CD4-positive, alpha-beta T cell treated with Interleukin-10 for 1 hour (primary cell): Measurements from ENCODE around the gene RPA1.

ENCODE experiments used
- DNase-seq: peaks from one replicate; pipeline ENCODE4 v3.0.0-alpha.2; 2020

RPA1 gene

DNA sequence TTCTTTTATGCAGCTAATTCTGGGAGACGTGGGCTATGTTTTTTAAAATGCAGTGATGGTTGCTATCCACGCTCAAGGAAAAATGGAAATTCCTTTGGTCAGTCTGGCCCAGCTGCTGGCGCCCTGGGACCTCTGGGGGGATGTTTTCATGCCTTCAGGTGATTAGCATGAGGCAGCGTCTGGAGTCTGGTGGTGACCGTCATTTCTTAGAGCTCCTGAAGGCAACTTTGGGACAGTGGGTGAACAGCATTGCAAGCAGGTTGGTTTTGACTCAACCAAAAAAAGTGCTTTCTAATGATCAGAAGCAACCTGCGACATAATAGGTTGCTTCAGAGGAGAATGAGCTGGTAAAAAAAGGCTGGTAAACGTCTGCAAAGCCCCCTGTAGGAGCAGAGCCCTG lies 82.3 kb downstream of the RPA1 start:
- no peak for DNase-seq

DNA sequence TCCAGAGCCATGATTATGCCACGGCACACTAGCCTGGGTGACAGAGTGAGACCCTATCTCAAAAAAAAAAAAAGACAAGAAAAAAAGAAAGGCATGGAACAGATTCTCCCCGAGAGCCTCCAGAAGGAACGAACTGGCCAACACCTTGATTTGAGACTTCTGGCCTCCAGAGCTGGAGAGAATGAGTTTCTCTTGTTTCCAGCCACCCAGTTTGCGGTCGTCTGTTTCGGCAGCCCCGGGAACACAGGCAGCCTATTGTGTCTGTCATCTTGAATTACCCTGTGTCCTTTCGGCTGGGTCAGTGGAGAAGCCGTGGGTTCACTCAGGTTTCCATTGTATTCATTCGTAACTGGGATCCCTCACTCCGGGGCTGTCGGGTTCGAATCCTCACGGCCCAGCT lies 83.9 kb downstream of the RPA1 start:
- DNase-seq: no peak

DNA sequence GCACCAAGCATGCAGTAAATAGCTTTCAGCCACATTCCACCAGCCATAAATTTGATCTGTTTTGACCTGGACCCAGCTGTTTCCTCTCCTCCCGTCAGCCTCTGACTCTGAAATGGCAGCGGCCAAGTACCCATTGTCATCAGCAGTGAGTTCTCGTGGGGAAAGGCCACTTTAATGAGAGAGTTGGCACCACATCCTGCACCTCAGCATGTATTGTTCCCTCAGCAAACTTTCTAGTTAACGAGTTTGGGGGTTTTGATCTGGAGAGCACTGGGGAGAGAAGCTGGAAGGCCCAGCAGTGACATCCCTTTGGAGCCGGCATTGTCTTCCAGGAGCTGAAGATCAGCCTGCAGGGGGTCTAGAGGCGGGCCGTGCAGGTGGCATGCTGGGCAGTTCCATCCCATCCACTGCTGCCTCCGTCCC lies 84.9 kb downstream of the RPA1 start:
- no peak for DNase-seq

DNA sequence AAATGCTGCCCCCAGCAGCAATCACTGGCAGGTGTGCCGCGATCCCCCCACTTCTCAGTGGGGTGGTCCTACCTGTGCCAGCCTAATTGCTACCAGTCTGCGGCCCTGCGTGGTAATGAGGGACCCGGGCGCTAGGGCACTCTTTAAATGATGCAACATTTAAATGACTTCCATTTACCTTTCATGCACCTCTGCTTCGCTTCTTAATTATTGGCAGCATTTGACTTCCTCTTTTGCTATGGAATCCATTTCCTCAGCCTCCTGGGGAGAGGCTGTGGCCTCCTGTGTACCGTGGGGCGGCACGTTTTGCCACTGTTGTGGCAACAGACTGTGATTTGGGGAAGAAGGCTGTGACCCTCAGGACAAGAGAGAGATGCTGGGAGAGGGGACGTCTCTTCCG lies 86.1 kb downstream of the RPA1 start:
- DNase-seq: no peak

DNA sequence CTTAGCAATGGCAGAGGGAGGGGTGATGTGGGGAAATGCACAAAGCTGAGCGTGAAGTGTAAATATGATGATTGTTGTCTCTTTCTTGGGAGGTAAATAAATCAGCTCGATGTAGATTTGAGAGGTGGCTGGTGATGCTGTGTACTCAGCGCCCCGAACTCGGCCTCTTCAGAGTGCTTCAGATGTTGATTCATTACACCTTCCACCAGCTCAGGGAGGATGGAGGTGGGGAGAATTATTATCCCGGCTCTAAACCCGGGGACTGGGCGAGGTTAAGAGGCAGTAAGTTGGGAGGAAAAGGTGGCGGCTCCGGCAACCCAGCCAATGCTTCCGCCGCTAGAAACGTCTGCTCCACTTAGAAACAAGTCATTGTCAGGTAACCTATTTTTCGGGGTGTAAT lies 86.5 kb downstream of the RPA1 start:
- DNase-seq: no peak

DNA sequence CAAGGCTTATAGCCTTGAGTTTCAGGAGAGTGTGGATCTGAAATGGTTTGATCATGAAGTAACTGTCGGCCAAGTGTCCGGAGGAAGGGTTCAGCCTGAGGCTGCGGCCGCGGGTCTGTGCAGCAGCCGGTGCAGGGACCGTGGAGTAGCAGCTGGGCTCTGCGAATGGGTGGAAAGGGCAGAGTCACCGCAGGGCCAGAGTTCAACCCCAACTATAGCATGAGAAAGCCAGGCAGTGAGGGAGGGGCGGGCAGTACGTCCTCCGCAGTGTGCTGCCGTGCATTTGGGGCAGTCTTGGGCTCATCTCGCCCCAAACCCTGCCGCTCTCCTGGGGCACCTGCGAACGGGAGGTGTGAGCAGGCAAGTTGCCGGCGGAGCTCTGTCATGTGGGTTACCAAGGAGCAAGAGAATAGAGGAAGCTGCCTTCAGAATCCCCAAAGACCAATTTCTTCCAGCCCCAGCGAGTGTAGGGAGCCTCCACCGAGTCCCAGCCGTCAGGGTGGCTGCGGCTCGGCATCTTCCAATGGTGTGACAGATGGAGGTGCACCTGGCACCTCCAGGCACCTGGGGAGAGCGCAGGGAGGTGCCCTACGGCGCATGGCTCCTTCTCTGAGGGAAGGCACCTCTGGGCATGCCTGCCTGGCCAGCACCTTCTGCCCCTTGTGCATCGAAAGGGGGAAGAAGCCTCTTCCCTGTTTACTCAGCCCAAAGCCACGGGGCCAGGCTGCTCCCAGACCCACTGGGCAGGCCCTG lies 87.3 kb downstream of the RPA1 start:
- DNase-seq: no peak

DNA sequence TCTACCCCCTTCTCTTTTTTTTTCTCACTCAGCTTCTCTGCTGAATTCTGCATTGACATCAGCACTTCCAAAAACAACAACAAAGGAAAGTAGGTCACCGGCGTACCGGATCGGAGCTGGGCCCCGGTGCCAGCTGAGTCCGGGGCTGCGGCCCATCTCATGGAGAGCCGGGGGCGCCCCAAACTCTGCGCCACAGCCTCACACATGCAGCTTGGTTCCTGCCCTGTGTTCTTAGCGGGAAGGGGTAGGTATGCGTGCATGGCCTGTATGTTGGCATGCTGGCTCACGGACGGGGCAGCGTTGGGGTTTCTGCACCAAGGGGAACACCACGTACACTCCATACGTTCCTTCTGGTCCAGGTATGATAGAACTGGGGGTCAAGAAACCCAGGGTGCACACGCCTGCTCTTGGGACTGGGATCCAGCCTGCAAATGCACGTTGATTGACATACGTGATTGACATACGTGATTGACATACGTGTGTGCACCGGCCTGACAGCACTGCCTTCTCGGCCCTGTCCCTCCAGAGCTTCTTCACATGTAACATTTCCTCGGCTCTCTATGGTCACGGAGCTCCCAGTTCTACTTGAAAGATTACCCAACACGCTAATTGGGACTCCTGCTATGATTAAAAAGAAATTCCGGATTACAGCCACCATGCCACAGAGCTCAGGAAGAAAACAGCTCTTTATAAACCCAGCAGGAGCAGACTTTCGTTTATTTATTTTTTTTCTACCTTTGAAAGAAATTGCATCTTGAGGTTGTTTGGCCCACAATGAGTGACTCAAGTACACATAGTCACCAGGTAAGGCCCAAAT lies 88.7 kb downstream of the RPA1 start:
- no peak for DNase-seq

DNA sequence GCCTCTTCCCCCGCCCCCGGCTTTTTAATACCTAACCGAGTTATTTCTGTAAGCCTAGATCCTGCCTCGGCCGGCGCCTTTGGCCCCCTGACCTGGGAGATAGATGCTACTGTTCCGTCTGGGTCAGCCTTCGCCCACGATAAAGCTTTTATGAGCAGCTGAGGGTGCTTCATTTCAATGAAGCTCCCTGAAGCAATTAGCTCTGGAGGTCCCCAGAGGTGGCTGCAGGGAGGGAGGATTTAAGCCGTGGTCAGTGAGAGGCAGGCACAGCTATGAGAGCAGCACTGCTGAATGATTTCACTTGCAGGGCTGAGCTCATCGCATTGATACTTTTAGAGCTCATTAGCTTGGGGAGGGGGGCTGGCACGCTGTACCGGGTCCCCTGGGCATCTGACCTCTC lies 89.4 kb downstream of the RPA1 start:
- no peak for DNase-seq

DNA sequence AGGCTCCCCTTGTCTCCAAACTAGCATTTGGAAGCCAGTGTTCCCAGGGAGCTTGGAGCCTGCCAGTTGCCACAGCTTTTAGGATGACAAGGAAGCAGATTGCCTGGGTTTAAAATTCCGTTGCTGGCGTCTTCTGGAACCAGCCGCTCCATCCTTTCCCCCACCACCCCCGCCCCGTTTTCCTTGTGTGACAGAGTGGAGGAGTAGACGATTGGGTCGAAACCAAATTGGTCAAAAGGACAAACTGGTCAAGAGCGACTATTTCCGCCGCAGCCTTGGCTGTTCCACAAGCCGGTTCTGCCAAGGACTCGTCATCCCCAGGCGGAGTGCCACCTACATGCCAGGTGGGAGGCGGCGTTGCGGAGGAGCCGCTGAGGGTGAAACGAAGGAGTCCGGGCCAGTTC lies 91.1 kb downstream of the RPA1 start:
- no peak for DNase-seq

DNA sequence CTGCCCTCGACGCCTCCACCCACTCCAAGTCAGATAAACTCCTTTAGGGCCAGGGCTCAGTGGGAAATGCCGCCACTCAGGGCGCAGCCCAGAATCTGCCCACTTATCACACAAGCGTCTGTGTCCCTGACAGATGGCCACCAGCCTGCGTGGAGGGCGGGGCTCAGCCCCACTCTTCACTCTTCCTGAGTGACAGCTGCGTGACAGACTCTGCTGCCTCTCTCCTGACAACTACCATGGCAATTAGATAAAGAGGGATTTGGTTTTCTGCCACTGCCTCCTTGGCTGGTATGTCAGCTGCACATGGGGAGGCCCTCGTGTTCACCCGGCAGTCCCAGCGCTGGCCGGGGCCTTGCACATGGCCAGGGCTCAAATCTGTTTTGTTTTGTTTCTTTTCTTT lies 99.2 kb downstream of the RPA1 start:
- no peak for DNase-seq

DNA sequence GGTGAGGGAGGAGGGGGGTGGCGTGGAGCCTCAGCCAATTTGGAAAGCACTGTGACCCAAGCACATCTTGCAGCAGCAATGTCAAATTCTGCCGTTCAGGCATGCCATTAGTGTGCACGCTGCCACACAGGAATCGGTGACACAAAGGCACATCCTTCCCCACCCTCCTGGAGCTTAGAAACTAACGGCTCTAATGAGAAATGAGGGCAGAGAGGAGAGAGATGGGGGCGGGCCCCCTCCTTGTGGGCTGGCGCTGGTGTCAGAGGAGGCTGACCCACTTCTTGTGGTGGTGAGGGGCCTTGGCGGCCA lies 100.5 kb downstream of the RPA1 start:
- DNase-seq: no peak

DNA sequence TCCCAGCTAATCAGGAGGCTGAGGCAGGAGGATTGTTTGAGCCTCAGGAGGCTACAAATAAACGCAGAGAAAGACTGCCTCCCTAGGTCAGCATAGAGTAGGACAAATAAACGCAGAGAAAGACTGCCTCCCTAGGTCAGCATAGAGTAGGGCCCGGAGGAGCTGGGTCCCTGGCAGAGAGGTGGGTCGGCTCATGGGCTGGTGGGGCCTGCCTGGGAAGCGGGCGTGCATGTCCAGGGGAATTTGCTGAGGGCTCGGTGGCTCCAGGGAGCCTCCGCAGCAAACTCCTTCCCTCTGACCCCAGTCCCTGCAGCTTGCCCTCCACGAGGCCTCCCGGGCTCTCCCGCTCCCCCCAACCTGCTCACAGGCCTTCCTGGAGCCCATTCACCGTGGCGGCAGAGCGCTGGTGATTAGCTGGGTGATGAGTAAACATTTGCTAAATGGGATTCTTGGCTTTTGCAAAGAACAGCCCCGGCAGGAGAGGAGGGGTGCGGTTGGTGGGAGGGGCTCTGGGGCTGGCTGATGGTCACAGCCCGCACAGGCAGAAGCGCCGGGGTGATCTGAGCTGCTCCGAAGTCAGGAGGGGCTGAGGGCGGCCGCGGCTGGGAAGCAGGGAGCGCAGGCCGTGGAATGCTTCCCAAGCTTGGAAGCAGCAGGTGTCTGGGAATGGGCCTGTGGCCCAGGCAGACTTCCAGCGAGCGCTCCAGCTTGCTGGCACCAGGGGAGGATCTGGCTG lies 102.2 kb downstream of the RPA1 start:
- no peak for DNase-seq

DNA sequence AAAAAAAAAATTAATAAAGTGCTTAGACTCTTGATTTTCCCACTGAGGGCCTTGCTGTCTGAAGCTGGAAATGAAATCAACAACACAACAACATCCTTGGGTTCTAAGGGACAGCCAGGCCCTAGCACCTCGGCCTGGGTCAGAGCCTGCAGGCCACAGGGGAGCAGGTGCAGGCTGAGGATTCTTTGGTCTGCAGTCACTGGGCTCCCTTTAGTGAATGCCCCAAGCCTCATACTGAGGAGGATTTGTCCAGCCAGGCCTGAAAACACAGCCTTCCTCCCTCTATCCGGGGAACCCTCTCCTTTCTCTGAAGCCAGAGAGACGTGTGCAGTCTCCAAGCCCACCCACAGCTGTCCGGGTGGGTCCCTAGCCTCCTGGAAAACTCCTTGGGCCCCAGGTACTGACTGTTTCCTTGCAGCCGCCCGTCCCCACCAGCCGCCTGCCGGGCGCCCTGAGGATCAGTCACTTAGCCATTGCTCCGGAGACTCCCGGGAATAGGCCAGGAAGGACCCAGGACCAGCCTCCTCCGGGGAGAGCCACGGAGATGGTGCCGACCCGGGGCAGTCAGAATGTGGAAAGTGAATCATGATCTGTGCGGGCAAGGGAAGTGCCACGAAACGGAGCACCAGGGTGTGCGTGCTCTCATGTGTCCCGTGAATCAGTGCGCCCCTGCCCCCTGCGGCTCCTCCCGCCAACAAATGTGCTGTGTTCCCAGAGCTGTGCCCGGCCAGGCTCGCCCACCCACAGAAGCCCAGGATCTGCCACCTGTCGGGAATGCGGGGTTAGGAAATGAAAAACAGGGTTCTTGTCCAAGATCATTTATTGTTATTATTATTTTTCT lies 104.3 kb downstream of the RPA1 start:
- no peak for DNase-seq

DNA sequence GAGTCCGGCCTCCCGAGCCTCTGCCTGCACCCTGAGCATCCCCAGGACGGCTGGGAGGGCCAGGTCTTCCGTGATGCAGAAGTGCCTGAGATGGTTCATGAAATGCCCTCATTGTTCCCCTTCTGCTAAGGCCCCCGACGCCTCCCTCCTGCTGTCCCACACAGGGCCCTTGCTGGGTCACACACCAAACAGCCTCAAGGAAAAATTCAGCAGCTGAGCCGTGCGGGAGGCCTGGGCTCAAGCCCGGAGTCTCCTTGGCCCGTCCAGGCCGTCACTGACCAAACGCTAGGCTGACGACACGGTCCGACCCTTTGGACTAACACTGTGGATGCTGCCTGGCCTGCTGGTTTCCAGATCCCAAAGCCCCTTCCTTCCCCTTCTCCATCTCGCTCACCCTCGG lies 105.1 kb downstream of the RPA1 start:
- DNase-seq: no peak

DNA sequence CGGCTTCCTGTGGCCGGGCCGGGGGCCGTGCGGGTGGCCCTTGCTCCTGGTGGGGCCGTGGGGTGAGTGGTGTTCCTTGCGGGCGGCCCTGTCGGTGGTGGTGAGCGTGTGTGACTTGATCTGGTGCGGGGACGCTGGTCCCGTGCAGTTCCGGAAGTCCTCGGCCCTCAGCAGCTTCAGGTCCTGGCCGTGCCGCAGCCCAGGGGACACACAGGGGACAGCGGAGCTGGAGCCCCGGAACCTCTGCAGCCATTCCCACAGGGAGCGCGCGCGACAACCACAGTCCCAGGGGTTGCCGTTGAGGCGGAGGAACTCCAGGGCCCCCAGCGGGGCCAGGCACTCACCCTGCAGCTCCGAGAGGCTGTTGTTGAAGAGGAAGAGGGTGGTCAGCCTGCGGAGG lies 107.0 kb downstream of the RPA1 start:
- no peak for DNase-seq

DNA sequence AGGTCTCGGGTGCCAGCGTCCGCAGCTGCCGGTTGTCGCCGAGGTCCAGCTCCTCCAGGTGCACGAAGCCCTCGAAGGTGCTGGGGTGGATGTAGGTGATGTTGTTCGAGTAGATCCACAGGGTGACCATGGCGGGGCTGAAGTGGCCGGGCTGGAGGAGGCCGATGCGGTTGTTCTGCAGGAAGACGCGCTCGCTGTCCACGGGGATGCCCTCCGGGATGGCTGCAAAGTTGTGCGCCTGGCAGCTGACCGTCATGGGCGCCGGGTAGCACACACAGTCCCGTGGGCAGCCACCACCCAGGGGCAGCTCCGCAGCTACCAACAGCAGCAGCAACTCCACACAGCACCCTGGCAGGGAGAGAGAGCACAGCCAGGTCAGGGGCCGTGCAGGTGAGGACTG lies 107.7 kb downstream of the RPA1 start:
- DNase-seq: no peak

DNA sequence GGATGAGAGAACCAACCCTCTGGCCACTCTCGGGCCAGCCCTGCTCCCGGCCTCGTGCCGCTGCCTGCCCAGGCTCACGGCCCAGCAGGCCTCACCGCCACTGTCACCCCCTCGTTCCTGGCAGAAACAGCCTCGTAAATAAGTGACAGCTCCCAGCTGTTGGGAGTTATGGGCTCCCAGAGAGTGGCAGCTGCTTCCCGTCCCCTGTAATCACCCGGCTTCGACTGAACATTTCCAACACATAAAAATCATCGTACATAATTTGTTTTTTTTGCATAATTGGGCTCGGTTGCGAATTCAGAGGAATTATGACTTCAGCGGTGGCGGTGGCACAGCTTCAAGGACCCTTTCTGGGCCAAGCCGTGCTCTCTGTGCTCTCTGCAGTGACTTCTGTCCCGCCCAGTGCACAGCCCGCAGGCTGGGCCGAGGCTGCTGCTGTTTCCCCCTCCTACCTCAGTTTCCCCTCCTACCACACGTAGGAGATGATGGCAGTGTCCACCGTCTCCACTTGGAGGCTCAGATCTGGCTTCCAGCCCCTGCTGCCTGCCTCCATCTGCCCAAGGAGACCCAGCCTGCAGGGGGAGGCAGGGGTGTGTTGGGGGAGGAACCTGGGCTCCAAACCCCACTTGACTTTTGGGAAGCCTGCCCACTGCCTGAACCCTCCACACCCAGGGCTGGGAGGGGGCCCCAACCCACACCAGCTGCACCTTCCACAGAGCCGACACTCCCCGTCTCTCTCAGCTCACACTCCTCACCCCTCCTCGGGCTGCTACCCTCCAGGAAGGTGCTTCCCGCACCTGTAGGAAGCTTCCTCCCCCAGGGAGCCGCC lies 110.4 kb downstream of the RPA1 start:
- DNase-seq: no peak

DNA sequence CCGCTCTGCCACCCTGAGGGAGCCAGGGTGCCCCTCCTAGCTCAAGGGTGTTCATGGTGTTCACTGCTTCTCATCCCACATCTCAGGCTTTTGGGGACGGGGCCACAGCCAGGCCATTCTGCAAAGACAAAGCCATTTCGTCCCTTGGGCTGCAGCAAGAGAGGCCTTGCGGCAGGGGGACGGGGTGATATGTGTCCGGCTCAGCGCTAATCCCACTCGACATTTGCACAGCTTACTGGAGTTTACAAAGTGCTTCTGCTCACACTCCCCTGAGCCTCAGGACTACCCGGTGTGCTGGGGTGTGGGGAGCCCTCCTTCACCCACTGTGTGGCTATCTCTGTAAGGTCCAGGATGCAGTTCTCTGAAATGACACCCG lies 111.0 kb downstream of the RPA1 start:
- DNase-seq: no peak

DNA sequence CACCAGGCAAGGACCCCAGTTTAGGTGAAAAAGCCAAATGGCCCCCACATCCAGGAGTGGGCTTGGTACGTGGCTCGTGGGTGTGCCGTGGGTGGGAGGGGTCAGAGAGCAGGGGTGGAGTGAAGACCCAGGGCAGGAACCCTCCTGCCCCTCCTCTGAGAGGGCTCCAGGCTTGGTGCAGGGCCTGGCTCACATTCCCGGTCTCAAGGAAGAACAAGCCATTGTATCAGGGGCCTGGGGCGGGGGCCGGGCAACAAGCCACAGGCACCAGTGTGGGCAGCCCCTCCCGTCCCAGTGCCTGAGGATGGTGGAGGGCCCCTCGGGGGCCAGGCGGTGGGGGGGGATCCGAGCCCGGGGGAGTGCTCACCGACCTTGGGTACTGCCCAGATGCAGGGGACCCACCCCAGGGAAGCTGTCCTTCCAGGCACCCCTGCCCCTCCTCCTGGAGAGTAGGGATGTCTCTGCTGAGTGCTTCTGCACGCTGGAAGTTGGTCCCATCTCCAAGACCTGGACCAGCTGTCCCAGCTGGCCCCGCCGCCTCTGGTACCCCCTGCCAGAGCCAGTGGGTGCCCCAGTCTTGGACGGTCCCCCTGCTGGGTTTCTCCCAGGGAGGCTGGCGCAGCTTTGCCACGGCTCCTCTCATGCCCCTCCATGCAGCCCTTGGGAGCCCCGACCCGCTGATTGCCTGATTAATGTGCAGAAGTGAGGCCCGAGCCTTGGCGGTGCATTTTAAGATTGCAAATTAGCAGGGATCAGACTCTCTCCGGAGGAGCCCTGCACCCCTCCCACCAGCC lies 111.7 kb downstream of the RPA1 start:
- DNase-seq: no peak

DNA sequence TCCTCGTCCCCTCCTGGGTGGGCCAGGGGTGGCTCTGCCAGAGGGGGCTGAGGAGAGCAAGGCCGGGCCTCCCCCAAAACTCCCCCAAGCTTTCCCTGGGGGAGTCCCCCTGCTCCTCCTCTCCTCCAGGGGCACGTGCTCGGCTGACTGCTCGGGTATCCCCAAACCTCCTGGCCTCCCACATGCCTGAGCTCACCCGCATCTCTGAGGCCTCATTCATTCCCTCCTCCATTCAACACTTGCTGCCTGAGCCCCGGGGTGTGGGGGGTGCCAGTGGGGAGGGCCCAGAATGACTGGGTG lies 112.2 kb downstream of the RPA1 start:
- no peak for DNase-seq

DNA sequence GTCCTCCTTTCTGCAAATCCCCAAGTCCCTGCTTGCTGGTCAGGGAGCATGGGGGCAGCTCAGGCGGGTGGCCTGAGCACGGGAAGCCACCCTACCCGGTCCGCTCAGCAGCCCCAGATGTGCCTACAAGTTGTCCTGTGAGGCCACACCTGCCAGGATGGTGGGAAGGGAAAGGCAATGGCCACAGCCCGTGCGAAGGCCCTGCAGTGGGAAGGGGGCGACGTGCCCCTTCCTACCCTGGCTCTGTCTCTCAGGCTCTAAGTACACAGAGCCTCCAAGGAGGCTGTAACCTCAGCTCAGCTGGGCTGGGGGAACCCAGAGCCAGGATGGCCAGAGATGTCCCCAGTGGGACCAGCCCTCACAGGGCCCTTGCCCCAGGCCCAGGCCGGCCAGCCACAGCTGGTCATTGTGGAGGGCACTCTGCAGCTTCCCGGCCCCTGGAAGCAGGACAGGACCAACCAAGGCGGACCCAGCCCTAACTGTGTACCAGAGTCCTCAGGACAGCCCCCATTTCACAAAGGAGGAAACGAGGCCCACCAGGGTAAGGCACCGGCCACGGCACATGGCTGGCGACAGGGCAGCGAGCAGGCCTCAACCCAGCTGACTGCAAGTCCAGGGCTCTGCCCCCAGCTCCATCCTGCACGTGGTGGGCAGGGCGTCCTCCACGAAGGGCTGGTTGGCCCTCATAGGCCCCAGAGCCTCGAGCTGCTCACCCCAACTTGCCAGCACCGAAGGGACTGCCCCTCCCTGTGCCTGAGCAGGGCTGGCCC lies 113.0 kb downstream of the RPA1 start:
- no peak for DNase-seq
